HFFc6 (cell line): ENCODE data around the gene POLR3GL. TPM values are rescaled to one million over a fixed set of nuclear protein-coding genes. Genes with fewer than 3 reads are reported as not detected.

ENCODE experiments used
- DNase-seq: peaks from one replicate; pipeline ENCODE4 v3.0.0-alpha.2; 2018
- H3K27ac Mint-ChIP-seq: 2 replicates; pipeline ENCODE4 v1.8.0; 2020; ENCODE audit warnings: mild to moderate bottlenecking, mixed read lengths
- H3K27me3 Mint-ChIP-seq: 2 replicates; pipeline ENCODE4 v1.8.0; 2021; ENCODE audit warnings: mild to moderate bottlenecking, moderate library complexity, mixed read lengths; ENCODE audit not compliant: insufficient read depth
- H3K36me3 Mint-ChIP-seq: 2 replicates; pipeline ENCODE4 v1.8.0; 2021; ENCODE audit warnings: low read depth, mixed read lengths
- H3K4me1 Mint-ChIP-seq: 2 replicates; pipeline ENCODE4 v1.8.0; 2020; ENCODE audit warnings: low read depth, mixed read lengths
- H3K4me3 Mint-ChIP-seq: 2 replicates; pipeline ENCODE4 v1.8.0; 2020; ENCODE audit warnings: mild to moderate bottlenecking, moderate library complexity, mixed read lengths
- H3K9me3 Mint-ChIP-seq: 2 replicates; pipeline ENCODE4 v1.8.0; 2020; ENCODE audit warnings: mild to moderate bottlenecking, mixed read lengths
- CTCF ChIP-seq: fragments of 200-600 bp; sonication (generic); IDR thresholded peaks from 2 replicates; pipeline ENCODE4 v1.5.0; 2021; ENCODE audit warnings: antibody characterized with exemption, mild to moderate bottlenecking
- total RNA-seq, 6 experiments: library from RNA; stranded (reverse); fragmentation: NEBNext Ultra II Directional; extraction: Animal tissue kit (Norgen Biotek cat#: 25700); gene quantifications; 2 replicates in 1 of 6; 3 replicates in 5 of 6; pipeline ENCODE4 v1.2.3, GENCODE V29; 2021

POLR3GL gene
- total RNA-seq, 6 experiments from 2014 or later = 23.5 to 29.3 (median 26.2) TPM

DNA sequence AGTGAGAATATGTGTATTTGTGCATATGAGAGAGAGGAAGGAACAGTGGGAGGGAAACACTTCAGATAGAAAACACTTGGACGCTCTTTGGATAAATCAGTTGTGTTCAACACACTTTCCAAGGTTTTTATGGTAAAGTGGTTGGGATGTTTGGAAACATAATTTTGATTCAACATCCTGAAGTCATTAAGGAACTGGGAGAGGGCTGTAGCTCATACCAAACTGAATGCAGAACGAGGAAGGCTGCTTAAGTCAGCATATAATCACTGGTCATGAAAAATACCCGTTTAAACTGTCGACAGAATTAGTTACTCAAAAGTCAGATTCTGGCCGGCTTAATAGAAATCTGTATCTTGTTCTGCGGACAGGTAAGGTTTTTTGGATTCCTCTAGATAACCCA is 21.6 kb upstream of the POLR3GL start:
- H3K27me3 Mint-ChIP-seq = no peaks in the 10 kb centered on the region

DNA sequence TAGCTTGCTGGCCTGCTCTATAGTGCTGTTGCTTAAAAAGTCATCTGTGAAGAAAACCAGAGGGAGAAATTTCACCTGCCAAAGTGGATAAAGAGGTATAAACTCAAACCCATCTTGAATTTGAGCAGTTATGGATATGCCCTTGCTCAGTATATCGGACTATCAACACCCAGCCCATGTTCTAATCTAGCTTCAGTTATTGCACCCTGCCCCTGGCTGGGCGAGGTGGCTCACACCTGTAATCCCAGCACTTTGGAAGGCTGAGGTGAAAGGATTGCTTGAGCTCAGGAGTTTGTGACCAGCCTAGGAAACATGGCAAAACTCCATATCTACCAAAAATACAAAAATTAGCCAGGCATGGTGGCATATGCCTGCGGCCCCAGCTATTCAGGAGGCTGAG is 20.0 kb upstream of the POLR3GL start:
- peaks cover 22% of the 10 kb centered on the region for H3K4me1 Mint-ChIP-seq
- H3K4me3 Mint-ChIP-seq = no peak overlapping the region
- TF ChIP-seq CTCF = no peak
- no peak for DNase-seq
- H3K36me3 Mint-ChIP-seq = peaks cover 16% of the 10 kb centered on the region
- H3K9me3 Mint-ChIP-seq = no peaks in the 10 kb centered on the region
- no peaks in the 10 kb centered on the region for H3K27me3 Mint-ChIP-seq
- H3K27ac Mint-ChIP-seq = no peak overlapping the region; the same call in 1 of the 2 replicates

More for the DNA sequence above, 21.6 kb upstream of the POLR3GL start:
- peaks cover 16% of the 10 kb centered on the region for H3K36me3 Mint-ChIP-seq
- peak overlapping the region; percentile 17 for H3K4me3 Mint-ChIP-seq
- no peak for DNase-seq
- H3K9me3 Mint-ChIP-seq = no peaks in the 10 kb centered on the region
- TF ChIP-seq CTCF = no peak
- peak overlapping the region; percentile 71 for H3K27ac Mint-ChIP-seq
- H3K4me1 Mint-ChIP-seq = peaks cover 17% of the 10 kb centered on the region

DNA sequence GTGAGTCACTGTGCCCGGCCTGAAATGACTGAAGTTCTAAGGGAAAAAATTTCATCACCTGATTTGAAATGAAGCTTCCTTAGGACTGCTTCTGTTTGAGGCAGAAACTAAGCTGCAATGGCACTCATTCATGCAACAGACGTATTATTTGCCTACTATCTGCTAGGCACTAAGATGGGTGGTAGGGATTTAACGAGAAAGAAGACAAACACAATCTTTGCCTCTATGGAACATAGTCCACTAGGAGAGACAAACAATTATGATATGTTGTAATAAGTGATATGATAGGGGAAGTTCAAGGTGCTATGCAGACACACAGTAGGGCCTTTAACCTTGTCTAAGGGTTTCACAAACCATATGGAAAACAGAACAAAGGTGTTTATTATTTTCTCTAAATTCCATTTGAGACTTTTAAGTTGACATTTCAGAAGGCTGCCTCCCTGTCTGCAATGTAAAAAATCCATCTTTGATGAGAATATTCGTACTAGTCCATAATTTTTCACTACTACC is 18.0 kb upstream of the POLR3GL start:
- Mint-ChIP-seq H3K4me1 (peaks cover 40% of the 10 kb centered on the region), H3K36me3 (peaks cover 32% of the 10 kb centered on the region), H3K27me3 (no peaks in the 10 kb centered on the region), H3K27ac (no peak overlapping the region), H3K4me3 (no peak overlapping the region), H3K9me3 (no peaks in the 10 kb centered on the region)
- DNase-seq = no peak
- TF ChIP-seq CTCF = no peak

DNA sequence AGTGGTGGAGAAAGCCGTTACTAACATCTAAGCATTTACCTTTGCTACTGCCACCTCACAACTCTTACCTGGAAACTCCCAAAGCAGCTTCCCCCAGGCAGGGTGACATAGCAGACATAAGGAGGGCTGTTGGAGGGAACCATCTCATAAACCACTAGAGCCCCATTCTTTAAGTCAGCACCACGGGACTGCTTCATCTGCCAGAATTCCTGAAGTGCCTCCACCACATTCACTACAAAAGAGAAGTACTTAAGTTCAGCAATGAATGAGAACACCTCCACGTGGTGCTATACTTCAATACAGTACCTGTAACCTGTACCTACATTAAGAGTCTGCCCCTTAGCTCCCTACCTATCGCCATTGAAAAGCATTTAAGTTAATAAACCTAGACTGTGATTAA is 16.9 kb upstream of the POLR3GL start:
- Mint-ChIP-seq H3K36me3 (peaks cover 40% of the 10 kb centered on the region), H3K9me3 (no peaks in the 10 kb centered on the region), H3K27me3 (no peaks in the 10 kb centered on the region), H3K4me1 (peaks cover 44% of the 10 kb centered on the region), H3K4me3 (no peak overlapping the region), H3K27ac (no peak overlapping the region)
- no peak for DNase-seq
- no peak for TF ChIP-seq CTCF

DNA sequence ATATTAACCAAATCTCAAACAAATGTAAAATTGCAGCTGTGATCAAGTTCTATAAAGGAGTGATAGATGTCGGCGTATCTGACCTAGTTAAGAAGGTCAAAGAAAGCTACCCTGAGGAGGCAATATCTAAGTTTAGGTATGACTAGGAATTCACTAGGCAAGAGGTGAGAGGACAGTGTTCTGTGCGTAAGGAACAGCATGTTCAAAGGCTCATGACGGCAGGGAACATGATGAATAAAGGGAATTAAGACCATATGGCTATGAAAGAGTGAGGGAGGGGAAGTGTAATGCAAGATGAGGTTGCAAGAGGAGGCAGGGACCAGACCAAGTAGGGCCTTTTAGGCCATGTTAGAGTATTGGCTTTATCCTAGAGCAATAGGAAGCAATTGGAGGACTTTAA is 15.3 kb upstream of the POLR3GL start:
- Mint-ChIP-seq H3K36me3 (peaks cover 43% of the 10 kb centered on the region), H3K9me3 (no peaks in the 10 kb centered on the region), H3K4me3 (no peak overlapping the region), H3K4me1 (peaks cover 43% of the 10 kb centered on the region), H3K27me3 (no peaks in the 10 kb centered on the region), H3K27ac (no peak overlapping the region)
- DNase-seq = no peak
- TF ChIP-seq CTCF = no peak

- Mint-ChIP-seq H3K4me1 (peaks cover 66% of the 10 kb centered on the region), H3K9me3 (no peaks in the 10 kb centered on the region), H3K36me3 (peaks cover 38% of the 10 kb centered on the region), H3K4me3 (no peak overlapping the region), H3K27ac (no peak overlapping the region), H3K27me3 (no peaks in the 10 kb centered on the region)
- no peak for DNase-seq
- TF ChIP-seq CTCF = no peak
Observed at GRCh38 chr1:145951526-145951925, 13.0 kb upstream of the POLR3GL start.
